GM23338 (cell line): Measurements from ENCODE around the gene ABHD6.

Experiments used
- CTCF ChIP-seq, 2 experiments: fragments of 200-600 bp in 1 of 2; sonication (generic) in 1 of 2; conservative IDR thresholded peaks; 2 replicates each; pipeline versions ENCODE4 v1.5.1 to v1.6.1; 2016 to 2017; ENCODE audit warnings: antibody characterized with exemption in 2 of 2, low read depth in 2 of 2, mild to moderate bottlenecking in 2 of 2, moderate library complexity in 1 of 2
- POLR2AphosphoS5 ChIP-seq: IDR thresholded peaks from 2 replicates; pipeline ENCODE4 v1.6.1; 2016; ENCODE audit warnings: antibody characterized with exemption, low read depth
- REST ChIP-seq: IDR thresholded peaks from one replicate; pipeline ENCODE4 v1.6.1; 2018; ENCODE audit warnings: antibody characterized with exemption; ENCODE audit not compliant: unreplicated experiment

- TF ChIP-seq CTCF (conservative IDR thresholded peaks at IDR 0.05; ENCODE audit: low read depth in 2 of 2), result no peak
- TF ChIP-seq POLR2AphosphoS5, result no peak
- no peak for TF ChIP-seq REST
Measured at GRCh38 chr3:58191361-58191991, 46.1 kb upstream of the ABHD6 start.
